Heart left ventricle (tissue), 13 donors: ENCODE measurements around the gene EWSR1.
"Not testable (repeated sequence)": the region's sequence is repeated elsewhere in the genome, so short reads cannot be mapped to it uniquely, and the experiment has no call there.

ENCODE experiments used
- CTCF ChIP-seq, 12 donors: fragments of 200-600 bp; sonication (generic) in 4 of 12; IDR thresholded peaks; one replicate each; pipeline versions ENCODE4 v1.5.0 to v1.8.0; 2018 to 2022; ENCODE audit warnings: antibody characterized with exemption in 12 of 12, mild to moderate bottlenecking in 5 of 12
- POLR2A ChIP-seq, 2 donors: fragments of 450-650 bp; IDR thresholded peaks; one replicate each; pipeline ENCODE4 v1.6.1; 2017; ENCODE audit warnings: antibody characterized with exemption in 2 of 2, mild to moderate bottlenecking in 2 of 2, moderate library complexity in 2 of 2
- donor health status: ischemic (EF 13 %, LVEDD 7.1; RV severe dilation, severe dysfunction).
- donor health status: DM: no; HTN: yes; CAD: no.
- donor health status: DM: no; HTN: no; CAD: no.
- donor health status: ischemic (EF 25% LVEDD 6.9; RV normal size, moderate dysfunction).
- donor health status: ischemic (EF 25% LVEDD 5.7; RV mildly dilated, moderate dysfunction).
- donor health status: ischemic (EF 35%, LVEDD 5.7; RV mildly dilated, moderate dysfunction).
- donor health status: nonischemic (EF 11% LVEDD 7.7; RV severe dilation, severe dysfunction).
- donor health status: DM: yes; HTN: yes; CAD: no.
- donor health status: PGD.
- donor health status: ischemic (EF 29% LVEDD 5.4; RV normal size, mild dysfunction).
- donor health status: nonischemic (EF 23%, LVEDD 6.1; RV moderate dilation, normal function).

- TF ChIP-seq CTCF, POLR2A (IDR thresholded peaks at IDR 0.05): not testable (repeated sequence)
These were observed 76.8 kb downstream of the EWSR1 start for GRCh38 chr22:29344889-29345288.
